ENCODE measurements around the gene CORO7.
"Not testable (repeated sequence)": the region's sequence is repeated elsewhere in the genome, so short reads cannot be mapped to it uniquely, and the experiment has no call there.

CORO7 gene

GRCh38 chr16:4353675-4354074, 62.7 kb downstream of the CORO7 start:
- no peak for DNase-seq (ENCODE audit: low spot score)

- DNase-seq (ENCODE audit: low spot score), result no peak
Observed at GRCh38 chr16:4352843-4353242, 63.6 kb downstream of the CORO7 start.

GRCh38 chr16:4351880-4352279, 64.5 kb downstream of the CORO7 start:
- no peak for DNase-seq (ENCODE audit: low spot score)

GRCh38 chr16:4350787-4351659, 65.4 kb downstream of the CORO7 start, which contains the start of gene PAM16:
Gene PAM16, minus strand, starts transcription at chr16:4351321. Its CDS starts 87 bp downstream, at chr16:4351234.
- DNase-seq (ENCODE audit: low spot score), result peak; percentile 97

- no peak for DNase-seq (ENCODE audit: low spot score)
Observed at GRCh38 chr16:4350365-4350786, 66.0 kb downstream of the CORO7 start.

- no peak for DNase-seq (ENCODE audit: low spot score)
Observed at GRCh38 chr16:4349332-4349731, 67.1 kb downstream of the CORO7 start.

- no peak for DNase-seq (ENCODE audit: low spot score)
Observed at GRCh38 chr16:4347765-4348509, 68.5 kb downstream of the CORO7 start.

GRCh38 chr16:4347010-4347409, 69.4 kb downstream of the CORO7 start:
- DNase-seq (ENCODE audit: low spot score), result no peak

GRCh38 chr16:4345836-4346781, 70.3 kb downstream of the CORO7 start:
- DNase-seq (ENCODE audit: low spot score), result no peak

GRCh38 chr16:4344983-4345835, 71.2 kb downstream of the CORO7 start:
- no peak for DNase-seq (ENCODE audit: low spot score)

GRCh38 chr16:4344300-4344982, 72.0 kb downstream of the CORO7 start:
- not testable (repeated sequence) for DNase-seq (ENCODE audit: low spot score)

- no peak for DNase-seq (ENCODE audit: low spot score)
Observed at GRCh38 chr16:4342866-4343744, 73.3 kb downstream of the CORO7 start.

GRCh38 chr16:4341250-4341649, 75.1 kb downstream of the CORO7 start:
- DNase-seq (ENCODE audit: low spot score), result no peak

- DNase-seq (ENCODE audit: low spot score), result no peak
Observed at GRCh38 chr16:4340443-4340842, 76.0 kb downstream of the CORO7 start.

GRCh38 chr16:4339909-4340308, 76.5 kb downstream of the CORO7 start:
- DNase-seq (ENCODE audit: low spot score), result no peak

- no peak for DNase-seq (ENCODE audit: low spot score)
Observed at GRCh38 chr16:4339455-4339854, 76.9 kb downstream of the CORO7 start.

GRCh38 chr16:4338712-4339299, 77.6 kb downstream of the CORO7 start:
- no peak for DNase-seq (ENCODE audit: low spot score)

GRCh38 chr16:4338125-4338582, 78.2 kb downstream of the CORO7 start:
- DNase-seq (ENCODE audit: low spot score), result no peak

GRCh38 chr16:4337540-4338088, 78.8 kb downstream of the CORO7 start:
- DNase-seq (ENCODE audit: low spot score), result no peak

All from AG20443 (cell line).